ENCODE data around the gene TCTN2. TPM values are rescaled to one million over a fixed set of nuclear protein-coding genes. Genes with fewer than 3 reads are reported as not detected.

Gene TCTN2
- polyA plus RNA-seq, 3 donors, result 0.24 to 1.1 TPM; not detected in 1

GRCh38 chr12:123721245-123721644, 50.3 kb downstream of the TCTN2 start:
- no peaks in the 10 kb centered on the region for H3K9me3 Mint-ChIP-seq

GRCh38 chr12:123723011-123723410, 52.1 kb downstream of the TCTN2 start:
- no peak for DNase-seq
- H3K4me1 Mint-ChIP-seq, result peaks cover 4% of the 10 kb centered on the region
- Histone ChIP-seq H3K36me3 (replicated peaks in 1 of 2; ENCODE audit: control insufficient read depth in 1 of 2, insufficient read depth in 2 of 2, low read length in 2 of 2) (peaks cover 51 to 82% of the 10 kb centered on the region in 2 donors), H3K27me3 (ENCODE audit: control insufficient read depth in 2 of 2, insufficient read depth in 2 of 2, low read length in 2 of 2) (no peaks in the 10 kb centered on the region), H3K9me3 (replicated peaks in 1 of 2; ENCODE audit: control insufficient read depth in 1 of 2, insufficient read depth in 1 of 2, low read length in 2 of 2) (no peaks in the 10 kb centered on the region), H3K4me3 (replicated peaks in 1 of 3; ENCODE audit: low read depth in 2 of 3, low read length in 3 of 3) (no peak overlapping the region), H2AFZ (ENCODE audit: insufficient read depth, low read depth, low read length, poor library complexity, severe bottlenecking) (no peak overlapping the region), H3K9ac (ENCODE audit: insufficient read depth, low read length, poor library complexity, severe bottlenecking) (no peak overlapping the region), H4K20me1 (ENCODE audit: insufficient read depth, low read length) (no peaks in the 10 kb centered on the region), H3K79me2 (ENCODE audit: insufficient read depth, low read length) (no peaks in the 10 kb centered on the region), H3K4me2 (replicated peaks; ENCODE audit: extremely low read depth, low read length, poor library complexity, severe bottlenecking) (no peak overlapping the region), H3K4me1 (ENCODE audit: control insufficient read depth in 1 of 2, insufficient read depth in 2 of 2, low read length in 2 of 2) (peaks cover 0 to 2% of the 10 kb centered on the region in 2 donors), H3K27ac (ENCODE audit: low read depth in 1 of 2, low read length in 2 of 2) (no peak overlapping the region)
- peaks cover 61 to 80% of the 10 kb centered on the region in 2 donors for H3K36me3 Mint-ChIP-seq
- intact Hi-C loops (cut with micrococcal nuclease), result no loop called here
- H3K4me3 Mint-ChIP-seq, result no peak overlapping the region
- TF ChIP-seq CTCF (IDR thresholded peaks at IDR 0.05), result no peak
- WGBS (ENCODE audit: insufficient coverage), result 90% methylated on average over 2 of the region's 8 CpGs
- H3K27me3 Mint-ChIP-seq (ENCODE audit: low read depth in 3 of 3), result no peaks in the 10 kb centered on the region
- peak overlapping the region in 2 of 7 donors; percentile 43 to 56 for H3K27ac Mint-ChIP-seq
- H3K9me3 Mint-ChIP-seq, result no peaks in the 10 kb centered on the region

More at GRCh38 chr12:123721245-123721644, 50.3 kb downstream of the TCTN2 start:
- no peak overlapping the region for H3K4me2 ChIP-seq (replicated peaks; ENCODE audit: extremely low read depth, low read length, poor library complexity, severe bottlenecking)
- H4K20me1 ChIP-seq (ENCODE audit: insufficient read depth, low read length), result no peaks in the 10 kb centered on the region
- Mint-ChIP-seq H3K4me3 (no peak overlapping the region), H3K36me3 (peaks cover 50 to 70% of the 10 kb centered on the region in 2 donors), H3K4me1 (peaks cover 4% of the 10 kb centered on the region), H3K27ac (no peak overlapping the region), H3K27me3 (ENCODE audit: low read depth in 3 of 3) (no peaks in the 10 kb centered on the region)
- WGBS (ENCODE audit: insufficient coverage), result 100% methylated on average over 2 of the region's 2 CpGs
- no peak overlapping the region for H3K9ac ChIP-seq (ENCODE audit: insufficient read depth, low read length, poor library complexity, severe bottlenecking)
- peaks cover 2% of the 10 kb centered on the region for H3K79me2 ChIP-seq (ENCODE audit: insufficient read depth, low read length)
- H3K4me3 ChIP-seq (replicated peaks in 1 of 3; ENCODE audit: low read depth in 2 of 3, low read length in 3 of 3), result no peak overlapping the region
- TF ChIP-seq CTCF (IDR thresholded peaks at IDR 0.05), result no peak
- H3K27me3 ChIP-seq (ENCODE audit: control insufficient read depth in 2 of 2, insufficient read depth in 2 of 2, low read length in 2 of 2), result no peaks in the 10 kb centered on the region
- H3K36me3 ChIP-seq (replicated peaks in 1 of 2; ENCODE audit: control insufficient read depth in 1 of 2, insufficient read depth in 2 of 2, low read length in 2 of 2), result peaks cover 40 to 65% of the 10 kb centered on the region in 2 donors
- H3K27ac ChIP-seq (ENCODE audit: low read depth in 1 of 2, low read length in 2 of 2), result no peak overlapping the region
- H3K9me3 ChIP-seq (replicated peaks in 1 of 2; ENCODE audit: control insufficient read depth in 1 of 2, insufficient read depth in 1 of 2, low read length in 2 of 2), result no peaks in the 10 kb centered on the region
- H3K4me1 ChIP-seq (ENCODE audit: control insufficient read depth in 1 of 2, insufficient read depth in 2 of 2, low read length in 2 of 2), result peaks cover 0 to 2% of the 10 kb centered on the region in 2 donors
- H2AFZ ChIP-seq (ENCODE audit: insufficient read depth, low read depth, low read length, poor library complexity, severe bottlenecking), result no peak overlapping the region
- intact Hi-C loops (cut with micrococcal nuclease), result no loop called here
- no peak for DNase-seq

Data from CD14-positive monocyte (primary cell).